ENCODE measurements around the gene DUSP28.
"Not testable (repeated sequence)": the region's sequence is repeated elsewhere in the genome, so short reads cannot be mapped to it uniquely, and the experiment has no call there.

The DUSP28 gene, protein sequence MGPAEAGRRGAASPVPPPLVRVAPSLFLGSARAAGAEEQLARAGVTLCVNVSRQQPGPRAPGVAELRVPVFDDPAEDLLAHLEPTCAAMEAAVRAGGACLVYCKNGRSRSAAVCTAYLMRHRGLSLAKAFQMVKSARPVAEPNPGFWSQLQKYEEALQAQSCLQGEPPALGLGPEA

DNA sequence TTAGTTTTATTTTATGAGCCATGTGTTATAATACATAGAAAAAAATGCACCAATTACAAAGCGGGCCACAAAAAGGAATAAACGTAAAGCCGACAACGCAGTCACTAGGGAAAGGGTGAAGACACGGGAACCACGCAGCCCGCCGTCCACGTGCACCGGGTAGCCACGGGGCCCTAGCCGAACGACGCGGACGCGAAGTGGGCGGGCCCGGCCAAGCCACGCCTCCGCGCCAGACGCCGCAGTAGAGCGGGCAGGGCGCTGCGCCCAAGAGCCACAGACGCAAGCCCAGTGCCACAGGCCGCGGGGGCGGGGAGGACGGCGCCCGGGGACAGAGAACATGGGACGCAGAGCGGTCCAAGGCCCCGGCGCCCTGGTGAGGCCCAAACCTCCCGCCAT is at the start of gene DUSP28:
DUSP28 (plus strand) TSS at position 274 of the 396 bp plus-strand sequence. CDS start 328 bp downstream, outside the sequence.
- peak; percentile 89 for DNase-seq (ENCODE audit: low spot score)

DNA sequence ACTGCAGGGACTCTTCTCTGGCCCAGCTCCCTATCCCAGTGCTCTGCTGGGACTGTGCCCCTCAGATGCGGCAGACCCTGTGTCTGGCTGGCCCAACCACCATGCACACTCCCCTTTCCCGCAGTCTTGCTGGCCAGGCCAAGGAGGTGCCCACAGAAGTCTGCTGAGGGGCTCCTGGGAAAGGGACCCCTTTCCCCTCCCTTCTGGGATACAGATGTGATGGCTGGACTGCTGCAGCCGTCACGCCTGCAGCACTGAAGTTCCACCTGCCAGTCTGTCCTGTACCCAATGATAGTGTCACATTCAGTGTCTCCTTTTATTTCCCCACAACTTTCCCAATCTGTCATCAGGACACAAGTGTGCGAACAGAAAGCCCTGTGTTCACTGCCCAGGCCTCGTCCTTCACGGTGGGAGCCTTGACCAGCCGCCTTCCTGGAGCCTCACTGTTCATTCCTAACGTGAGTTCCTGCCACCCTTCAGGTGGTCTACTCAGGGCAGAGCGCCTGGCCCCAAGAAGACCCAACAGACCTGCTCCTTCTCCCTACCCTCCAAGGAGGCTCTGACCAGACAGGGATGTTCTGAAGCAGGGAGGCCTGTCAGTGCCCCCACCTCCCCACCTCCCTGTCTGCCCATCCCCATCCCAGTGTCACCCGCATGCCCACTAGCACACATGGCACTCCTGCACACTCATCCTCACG is 49.5 kb upstream of the DUSP28 start:
- no peak for DNase-seq (ENCODE audit: low spot score)

DNA sequence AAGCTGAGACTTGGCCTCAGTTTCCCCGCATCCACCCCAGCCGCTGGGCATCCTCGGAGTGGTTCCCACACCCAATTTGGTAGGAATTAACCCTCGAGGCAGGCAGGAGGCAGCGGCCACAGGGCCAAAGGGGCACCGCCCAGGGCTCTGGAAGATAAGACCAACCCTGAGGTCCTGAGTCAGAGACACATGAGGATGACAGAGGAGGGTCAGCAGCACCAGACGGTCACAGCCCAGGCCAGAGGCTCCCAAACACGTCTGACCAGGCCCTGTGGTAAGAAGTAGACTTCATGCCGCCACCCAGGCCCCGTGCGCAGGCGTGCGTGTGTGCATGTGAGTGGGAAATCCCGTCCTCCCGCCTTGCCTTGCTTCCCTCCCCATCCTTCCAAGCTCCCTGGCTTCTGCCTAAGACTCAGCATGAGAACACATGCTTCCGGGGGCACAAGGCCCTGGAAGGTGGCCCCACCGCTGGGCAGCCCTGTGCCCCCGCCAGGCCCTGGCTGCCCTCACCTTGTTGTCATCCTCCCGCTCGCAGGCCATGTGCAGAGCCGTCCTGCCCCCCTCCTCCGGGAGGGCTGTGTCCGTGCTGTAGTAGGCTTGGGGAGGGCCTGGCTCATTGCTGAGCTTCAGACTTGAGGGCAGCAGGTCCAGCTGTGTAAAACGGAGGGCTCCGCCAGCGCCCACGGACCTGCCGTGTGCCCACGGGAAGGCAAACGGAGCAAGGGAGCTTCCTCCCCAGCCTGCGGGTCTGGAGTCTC is 48.6 kb upstream of the DUSP28 start:
- no peak for DNase-seq (ENCODE audit: low spot score)

DNA sequence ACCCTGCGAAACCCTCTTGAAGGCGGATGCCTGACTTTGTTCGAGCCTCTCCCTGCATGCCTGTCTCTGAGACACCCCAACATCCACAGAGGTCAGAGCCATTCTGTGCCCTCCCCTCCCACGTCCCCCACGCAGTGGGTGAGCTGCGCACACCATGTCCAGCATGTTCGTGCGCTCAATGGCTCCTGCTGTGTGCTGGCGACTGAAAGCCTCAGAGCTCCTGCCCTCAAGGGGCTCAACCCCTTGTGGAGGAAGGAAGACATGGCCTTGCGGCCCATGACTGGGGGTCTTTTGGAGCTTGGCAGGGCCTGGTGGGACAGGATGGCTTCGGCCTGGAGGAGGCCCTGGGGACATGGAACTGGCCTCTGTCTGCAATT is 48.1 kb upstream of the DUSP28 start:
- DNase-seq (ENCODE audit: low spot score) = no peak

DNA sequence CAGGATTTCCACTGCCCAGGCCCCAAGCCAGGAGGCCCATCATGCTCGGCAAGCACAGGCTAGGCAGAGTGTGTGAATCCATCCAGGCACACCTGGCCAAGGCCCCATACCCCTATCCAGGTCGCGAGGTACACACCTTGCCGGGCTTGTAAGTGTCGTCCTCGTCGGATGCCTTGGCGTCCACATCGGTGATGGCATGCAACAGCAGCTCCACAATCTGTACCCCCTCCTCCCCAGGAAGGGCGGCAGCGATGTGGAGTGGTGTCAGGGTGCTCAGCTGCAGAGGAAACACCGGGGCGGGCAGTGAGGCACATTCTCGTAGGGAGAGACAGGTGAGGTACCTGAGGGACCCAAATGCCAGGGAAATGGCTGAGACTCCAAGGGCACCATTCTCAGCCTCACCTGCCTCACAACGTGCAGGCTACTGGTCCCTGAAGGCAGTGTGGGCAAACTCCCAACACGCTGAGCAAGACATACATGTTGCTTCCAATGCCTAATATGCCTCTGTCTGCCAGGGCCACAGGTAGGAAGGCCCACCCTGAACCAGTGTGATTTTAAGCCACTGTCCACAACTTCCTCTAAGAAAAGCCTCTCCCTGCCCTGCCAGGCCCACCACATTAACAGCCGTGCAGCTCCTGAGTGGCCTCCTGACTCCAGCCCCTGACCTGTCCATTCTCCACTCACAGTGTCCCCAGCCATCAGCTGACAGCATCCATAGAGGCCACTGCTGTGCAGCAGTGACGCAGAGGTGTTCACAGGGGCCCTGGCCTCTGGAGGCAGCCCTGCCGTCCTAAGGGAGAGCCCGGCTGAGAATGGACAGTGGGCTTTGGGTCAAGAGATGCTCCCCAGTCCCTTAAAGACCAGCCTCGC is 47.3 kb upstream of the DUSP28 start:
- no peak for DNase-seq (ENCODE audit: low spot score)

DNA sequence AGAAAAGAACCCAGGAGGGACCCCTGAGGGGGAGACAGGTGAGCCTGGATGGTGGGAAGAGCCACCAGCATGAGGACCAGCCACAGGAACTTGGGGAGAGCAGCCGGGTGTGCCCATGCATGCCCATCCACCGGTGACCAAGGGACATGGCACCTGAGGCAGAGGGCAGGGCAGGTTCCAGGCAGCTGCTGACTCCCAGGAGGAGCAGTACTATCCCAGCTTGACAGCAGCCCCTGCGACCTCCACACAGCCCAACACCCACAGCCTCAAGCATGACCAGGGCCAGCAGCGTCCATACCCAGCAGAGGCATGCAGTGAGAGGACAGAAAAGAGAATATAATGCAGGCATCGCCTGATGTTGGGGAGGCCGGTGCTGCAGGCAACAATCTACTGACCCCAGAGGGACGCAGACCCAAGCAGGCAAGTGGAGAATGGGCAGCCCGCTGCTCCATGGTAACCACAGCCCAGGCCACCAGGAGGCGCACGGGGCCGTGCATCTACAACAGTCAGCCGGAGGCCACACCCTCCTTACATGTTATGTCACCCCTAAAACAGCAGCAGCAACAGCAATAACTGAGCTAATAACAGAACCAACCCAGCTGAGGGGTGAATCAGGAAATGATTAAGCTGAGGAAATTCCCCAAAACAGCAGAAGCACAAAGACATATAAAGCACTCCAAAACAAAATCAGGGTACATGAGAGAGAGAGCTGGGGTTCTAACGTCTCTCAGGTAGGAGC is 46.4 kb upstream of the DUSP28 start:
- DNase-seq (ENCODE audit: low spot score) = peak; percentile 90

DNA sequence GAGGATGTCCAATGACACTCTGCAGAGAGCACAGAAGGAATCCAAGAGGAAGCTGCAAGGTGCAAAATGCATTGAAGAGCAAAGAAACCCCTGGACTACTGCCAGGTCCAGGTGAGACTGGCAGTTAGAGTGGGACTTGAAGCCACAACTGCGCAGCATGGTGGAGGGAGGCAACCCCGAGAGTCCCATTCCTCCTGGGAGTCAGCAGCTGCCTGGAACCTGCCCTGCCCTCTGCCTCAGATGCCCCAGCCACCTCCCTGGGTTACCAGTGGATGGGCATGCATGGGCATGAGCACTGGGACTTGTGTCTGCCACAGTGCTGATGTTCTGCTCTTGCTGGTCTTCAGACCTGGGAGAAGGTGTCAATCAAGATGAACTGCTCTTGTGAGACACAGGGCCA is 45.5 kb upstream of the DUSP28 start:
- DNase-seq (ENCODE audit: low spot score) = no peak

DNA sequence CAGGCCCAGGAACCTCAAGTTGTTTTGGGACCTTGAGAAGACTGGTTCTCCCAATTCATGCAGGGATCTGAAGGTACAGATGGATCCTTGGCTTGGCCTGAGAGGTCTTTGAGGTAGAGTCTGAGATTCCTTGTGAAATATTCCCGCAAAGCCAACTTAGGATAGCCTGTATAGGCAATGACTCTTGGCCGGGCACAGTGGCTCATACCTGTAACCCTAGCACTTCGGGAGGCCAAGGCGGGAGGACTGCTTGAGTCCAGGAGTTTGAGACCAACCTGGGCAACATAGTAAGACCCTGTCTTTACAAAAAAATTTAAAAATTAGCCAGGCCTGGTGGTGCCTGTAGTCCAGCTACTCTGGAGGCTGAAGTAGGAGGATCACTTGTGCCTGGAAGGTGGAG is 42.8 kb upstream of the DUSP28 start:
- no peak for DNase-seq (ENCODE audit: low spot score)

DNA sequence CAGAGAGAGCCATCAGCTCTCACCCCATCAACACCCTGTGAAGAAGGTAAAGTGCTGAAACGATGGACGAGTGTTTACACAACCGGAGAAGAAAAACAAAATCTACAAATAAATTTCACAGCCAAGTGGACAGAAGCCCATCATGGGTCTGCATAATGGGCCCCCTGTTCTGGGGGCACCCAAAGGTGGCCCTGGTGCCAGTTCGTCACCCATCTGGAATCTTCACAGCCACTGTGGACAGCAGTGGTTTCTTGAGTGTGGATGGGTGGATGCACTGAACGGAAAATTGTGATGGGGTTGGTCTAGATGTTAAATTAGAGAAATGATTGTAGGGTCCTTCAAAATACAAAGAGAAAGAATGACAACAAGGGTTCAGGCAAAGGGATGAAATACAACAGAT is 41.2 kb upstream of the DUSP28 start:
- no peak for DNase-seq (ENCODE audit: low spot score)

DNA sequence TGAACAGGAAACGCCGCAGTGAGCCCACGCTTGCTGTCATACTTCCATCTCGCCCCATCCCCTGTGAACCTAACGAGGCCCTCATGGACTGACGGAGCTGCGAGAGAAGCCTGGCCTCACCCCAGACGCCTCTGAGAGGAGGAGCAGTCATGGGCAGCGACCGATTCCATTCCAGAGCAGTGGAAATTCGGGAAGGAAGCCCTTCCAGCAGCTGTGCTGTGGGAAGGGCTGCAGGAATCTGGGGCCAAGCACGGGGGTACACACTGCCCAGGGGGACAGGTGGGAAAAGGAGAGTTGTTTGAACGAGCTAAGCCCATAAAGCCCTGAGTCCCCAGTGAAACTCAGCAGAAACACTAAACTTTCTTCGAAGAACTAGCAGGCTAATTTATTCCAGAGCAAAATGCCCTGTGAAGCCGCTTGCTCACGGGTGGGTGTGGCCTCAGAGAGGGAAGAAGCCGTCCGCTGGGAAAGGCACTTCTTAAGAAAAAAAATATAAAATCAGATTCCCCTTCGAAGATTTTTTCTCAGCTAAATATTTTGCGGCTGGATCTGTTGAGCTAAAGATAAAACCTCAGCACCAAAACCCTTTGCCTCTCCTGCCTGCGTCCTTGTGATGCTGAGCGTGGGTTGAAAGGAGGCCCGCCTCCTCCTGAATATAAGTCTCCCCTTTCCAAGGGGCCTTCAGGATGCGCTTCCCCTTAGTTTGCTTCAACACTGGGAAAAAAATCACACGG is 40.6 kb upstream of the DUSP28 start:
- no peak for DNase-seq (ENCODE audit: low spot score)

DNA sequence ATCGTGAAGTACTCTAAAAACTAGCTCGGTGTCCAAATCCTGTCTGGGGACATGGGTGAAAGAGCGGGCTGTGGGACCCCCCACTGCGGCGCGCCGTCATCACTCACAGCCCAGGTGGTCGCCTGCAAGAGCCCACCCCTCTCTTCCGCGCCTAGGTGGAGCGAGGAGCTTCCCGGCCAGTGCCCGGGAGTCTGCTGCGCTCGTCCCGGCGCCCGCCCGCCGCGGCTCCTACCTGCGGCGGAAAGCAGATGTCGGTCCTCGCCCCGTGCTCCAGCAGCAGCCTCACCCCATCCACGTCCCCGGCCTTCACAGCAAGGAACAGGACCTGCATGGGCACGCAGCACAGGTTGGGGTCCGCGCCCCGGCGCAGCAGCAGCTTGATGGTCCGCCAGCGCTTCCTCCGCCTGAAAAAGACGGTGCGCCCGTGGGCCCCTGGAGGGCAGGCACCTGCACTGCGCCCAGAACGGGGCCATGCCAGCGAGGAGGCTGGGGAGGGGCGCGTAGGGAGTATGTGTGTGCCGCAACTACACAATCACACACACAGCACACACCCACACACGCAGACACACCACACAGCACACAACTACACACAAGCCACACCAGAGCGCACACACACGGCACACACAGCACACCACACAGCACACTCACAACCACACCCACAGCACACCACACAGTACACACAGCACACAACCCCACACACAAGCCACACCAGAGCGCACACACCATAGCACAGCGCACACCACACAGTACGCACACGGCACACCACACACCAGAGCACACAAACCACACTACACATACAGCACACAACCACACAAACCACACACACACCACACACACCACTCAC is 39.8 kb upstream of the DUSP28 start:
- no peak for DNase-seq (ENCODE audit: low spot score)

DNA sequence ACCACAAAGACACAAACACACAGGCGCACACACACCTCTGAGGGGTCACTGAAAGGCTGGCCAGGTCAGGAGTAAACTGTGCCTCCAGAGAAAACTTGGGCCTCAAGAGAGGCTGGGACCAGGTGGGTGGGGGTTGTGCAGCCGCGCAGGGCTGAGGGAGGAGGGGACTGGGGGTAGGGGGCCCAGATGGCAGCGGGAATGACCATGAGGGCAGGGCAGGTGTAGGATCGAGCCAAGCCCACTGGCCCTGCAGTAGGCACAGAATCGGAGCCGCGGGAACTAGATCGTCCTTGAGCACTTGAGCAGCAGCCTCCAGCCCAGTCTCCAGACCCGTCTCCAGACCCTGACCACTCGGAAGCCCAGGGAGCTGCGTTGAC is 39.2 kb upstream of the DUSP28 start:
- no peak for DNase-seq (ENCODE audit: low spot score)

DNA sequence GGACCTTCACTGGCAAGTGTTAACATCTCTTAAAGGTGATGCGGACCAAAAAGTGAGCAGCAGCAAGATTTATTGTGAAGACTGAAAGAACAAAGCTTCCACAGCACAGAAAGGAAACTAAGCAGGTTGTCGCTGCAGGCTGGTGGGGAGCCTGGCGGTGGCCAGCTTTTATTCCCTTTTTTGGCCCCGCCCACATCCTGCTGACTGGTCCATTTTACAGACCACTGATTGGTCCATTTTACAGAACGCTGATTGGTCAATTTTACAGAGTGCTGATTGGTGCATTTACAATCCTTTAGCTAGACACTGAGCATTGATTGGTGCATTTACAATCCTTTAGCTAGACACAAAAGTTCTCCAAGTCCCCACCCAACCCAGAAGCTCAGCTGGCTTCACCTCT is 38.3 kb upstream of the DUSP28 start:
- DNase-seq (ENCODE audit: low spot score) = not testable (repeated sequence)

DNA sequence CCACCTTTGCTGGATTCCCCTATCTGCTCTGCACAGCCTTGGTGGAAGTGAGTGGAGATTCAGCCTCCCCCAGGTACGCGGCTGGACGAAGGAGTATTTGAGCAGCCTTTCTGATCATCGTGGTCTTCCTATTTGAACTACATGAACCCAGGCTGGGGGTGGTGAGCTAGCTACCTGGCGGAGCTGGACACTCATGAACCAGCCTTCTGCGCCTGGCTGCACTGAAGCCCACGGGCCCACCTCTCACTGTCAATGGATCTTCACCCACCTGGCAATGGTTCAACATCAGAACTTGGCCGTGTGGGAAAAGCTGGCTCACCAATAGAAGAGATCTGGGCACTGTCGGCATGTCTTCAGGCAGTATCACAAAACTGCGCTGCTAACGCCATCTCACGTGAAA is 37.8 kb upstream of the DUSP28 start:
- DNase-seq (ENCODE audit: low spot score) = no peak

DNA sequence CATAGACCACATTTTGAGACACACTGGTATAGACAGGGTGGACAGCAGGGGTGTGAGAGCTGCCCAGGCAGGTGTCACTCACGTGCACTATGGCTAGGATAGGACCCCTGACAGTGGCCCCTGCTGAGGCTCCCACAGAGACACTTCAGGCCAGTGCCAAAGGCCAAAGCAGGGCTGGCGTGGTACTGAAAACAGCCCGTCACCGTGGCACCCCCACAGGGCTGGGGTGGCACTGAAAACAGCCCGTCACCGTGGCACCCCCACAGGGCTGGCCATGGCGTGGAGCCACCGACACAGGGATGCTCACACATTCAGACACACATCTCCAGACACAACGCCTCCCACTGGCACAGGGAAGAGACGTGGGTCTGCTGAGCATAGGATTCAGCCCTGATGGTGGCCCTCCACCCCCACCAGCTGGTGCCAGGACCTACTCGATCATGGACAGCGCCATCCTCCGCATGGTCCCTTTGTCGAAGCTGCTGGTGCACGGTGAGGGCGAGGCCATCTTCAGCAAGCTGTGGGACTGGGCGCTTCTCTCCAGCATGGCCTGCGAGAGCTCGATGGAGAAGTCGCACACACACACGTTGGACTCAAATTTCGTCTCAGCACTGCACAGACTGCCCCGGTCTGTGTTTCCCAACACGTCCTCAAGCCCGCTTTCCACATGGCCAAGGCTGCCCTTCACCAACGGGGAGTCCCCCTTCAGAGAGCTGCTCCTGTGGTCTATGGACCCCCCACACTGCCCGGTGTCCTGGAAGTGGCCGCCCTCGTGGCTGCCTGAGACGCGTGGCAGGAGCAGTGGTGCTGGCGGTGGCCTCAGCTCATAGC is 36.5 kb upstream of the DUSP28 start:
- no peak for DNase-seq (ENCODE audit: low spot score)

DNA sequence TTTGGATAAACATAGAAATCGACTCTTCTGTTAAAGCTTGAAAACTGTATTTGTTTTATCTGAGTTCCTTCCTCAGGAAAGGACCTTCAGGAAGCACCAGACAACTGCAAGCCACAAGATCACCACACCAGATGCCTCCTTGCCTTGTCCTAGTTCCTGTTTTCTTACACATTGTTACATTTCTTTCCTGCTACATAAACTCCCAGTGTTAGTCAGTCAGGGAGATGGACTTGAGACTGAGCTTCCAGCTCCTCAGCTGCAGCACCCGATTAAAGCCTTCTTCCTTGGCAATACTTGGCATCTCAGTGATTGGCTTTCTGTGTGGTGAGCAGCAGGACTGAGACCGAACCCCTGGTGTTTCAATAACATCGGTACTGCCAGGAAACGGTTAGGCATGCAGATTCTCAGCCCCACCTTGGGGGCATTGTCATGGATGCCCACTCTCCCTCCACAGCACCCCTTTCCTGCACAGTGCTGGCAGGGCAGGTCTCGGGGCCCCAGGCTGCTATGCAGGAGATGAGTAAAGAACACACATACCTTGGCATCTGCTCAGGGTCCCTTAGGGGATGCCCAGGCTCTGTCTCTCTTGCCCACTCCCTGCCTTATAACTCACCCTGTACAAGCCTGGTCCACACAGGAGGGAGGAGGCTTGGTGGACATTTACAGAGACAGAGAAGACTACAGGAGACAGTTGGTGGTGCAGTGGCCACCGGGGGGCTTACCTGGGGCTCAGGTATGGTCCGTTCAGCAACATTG is 35.0 kb upstream of the DUSP28 start:
- DNase-seq (ENCODE audit: low spot score) = no peak

DNA sequence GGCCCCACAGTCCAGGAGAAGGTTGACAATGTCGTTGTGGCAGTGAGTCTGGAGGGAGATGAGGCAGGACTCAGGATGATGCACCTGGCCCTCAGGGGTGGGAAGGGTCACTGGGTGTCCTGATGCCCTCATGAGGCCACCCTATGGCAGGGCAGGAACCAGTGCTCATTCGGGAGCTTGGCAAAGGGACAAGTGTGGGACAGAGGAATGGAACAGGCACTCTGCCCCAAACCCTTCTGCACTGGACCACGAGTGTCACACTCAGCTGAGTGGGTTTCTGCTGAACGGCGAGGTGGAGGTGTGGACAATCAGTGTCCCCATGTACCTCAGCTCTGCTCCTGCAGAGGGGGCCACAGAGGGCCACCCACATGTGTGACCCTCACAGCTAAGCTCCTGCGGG is 34.4 kb upstream of the DUSP28 start:
- no peak for DNase-seq (ENCODE audit: low spot score)

DNA sequence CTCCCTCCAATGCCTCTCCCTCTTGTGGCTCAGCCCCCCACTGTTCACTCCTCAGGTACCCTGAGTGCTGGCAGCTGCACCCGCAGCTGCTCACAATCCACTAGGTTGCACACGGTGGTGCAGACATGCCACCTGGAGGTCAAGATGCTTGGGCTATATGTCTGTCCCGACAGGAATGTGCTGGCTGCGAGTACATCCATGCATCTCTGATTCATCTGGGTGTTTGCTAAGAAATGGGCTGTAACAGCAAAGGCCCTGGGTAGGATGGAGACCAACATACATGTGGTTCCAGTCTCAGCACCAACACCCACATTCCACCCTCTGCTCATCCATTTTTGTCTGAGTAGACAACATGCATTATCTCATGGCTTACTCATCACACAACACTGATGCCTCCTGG is 33.6 kb upstream of the DUSP28 start:
- no peak for DNase-seq (ENCODE audit: low spot score)

Measured in CD4-positive, alpha-beta T cell treated with Interleukin-15 for 4 hours (primary cell).